ENCODE data around the gene GALNT2.

The GALNT2 gene

GRCh38 chr1:230149751-230150584 is 82.9 kb downstream of the GALNT2 start:
- Histone ChIP-seq H4K20me1 (ENCODE audit: insufficient read depth, low read length, poor library complexity, severe bottlenecking) (peaks cover 56% of the 10 kb centered on the region), H2AFZ (ENCODE audit: low read length) (no peak overlapping the region), H3K4me2 (ENCODE audit: low read depth, low read length, poor library complexity, severe bottlenecking) (no peak overlapping the region), H3K36me3 (ENCODE audit: insufficient read depth, low read length) (peaks cover 12% of the 10 kb centered on the region; the same call in 1 of the 2 replicates), H3K27me3 (ENCODE audit: insufficient read depth, low read length, poor library complexity, severe bottlenecking) (no peaks in the 10 kb centered on the region), H3K4me1 (ENCODE audit: insufficient read depth, low read length, poor library complexity, severe bottlenecking) (peaks cover 32% of the 10 kb centered on the region), H3K79me2 (ENCODE audit: insufficient read depth, low read length) (peaks cover 100% of the 10 kb centered on the region), H3K9me2 (replicated peaks; ENCODE audit: low read depth, low read length) (no peaks in the 10 kb centered on the region), H3K4me3 (ENCODE audit: low read length, poor library complexity, severe bottlenecking) (no peak overlapping the region), H3F3A (ENCODE audit: low read depth) (no peaks in the 10 kb centered on the region), H3K9ac (ENCODE audit: low read depth, low read length, poor library complexity, severe bottlenecking) (no peak overlapping the region), H3K9me3 (ENCODE audit: insufficient read depth, low read depth, low read length) (no peaks in the 10 kb centered on the region)
- TF ChIP-seq CTCF (conservative IDR thresholded peaks at IDR 0.05; ENCODE audit: low read length), result no peak
- TF ChIP-seq EZH2phosphoT487 (IDR thresholded peaks at IDR 0.05; ENCODE audit: borderline replicate concordance), result no peak

- Histone ChIP-seq H3K36me3 (ENCODE audit: insufficient read depth, low read length) (peaks cover 12% of the 10 kb centered on the region; the same call in 1 of the 2 replicates), H4K20me1 (ENCODE audit: insufficient read depth, low read length, poor library complexity, severe bottlenecking) (peaks cover 56% of the 10 kb centered on the region), H3K4me3 (ENCODE audit: low read length, poor library complexity, severe bottlenecking) (no peak overlapping the region), H3K79me2 (ENCODE audit: insufficient read depth, low read length) (peaks cover 100% of the 10 kb centered on the region), H2AFZ (ENCODE audit: low read length) (no peak overlapping the region), H3K9me3 (ENCODE audit: insufficient read depth, low read depth, low read length) (no peaks in the 10 kb centered on the region), H3F3A (ENCODE audit: low read depth) (no peaks in the 10 kb centered on the region), H3K9ac (ENCODE audit: low read depth, low read length, poor library complexity, severe bottlenecking) (no peak overlapping the region), H3K9me2 (replicated peaks; ENCODE audit: low read depth, low read length) (no peaks in the 10 kb centered on the region), H3K4me2 (ENCODE audit: low read depth, low read length, poor library complexity, severe bottlenecking) (no peak overlapping the region), H3K27me3 (ENCODE audit: insufficient read depth, low read length, poor library complexity, severe bottlenecking) (no peaks in the 10 kb centered on the region), H3K4me1 (ENCODE audit: insufficient read depth, low read length, poor library complexity, severe bottlenecking) (peaks cover 32% of the 10 kb centered on the region)
- TF ChIP-seq EZH2phosphoT487 (IDR thresholded peaks at IDR 0.05; ENCODE audit: borderline replicate concordance), result no peak
- no peak for TF ChIP-seq CTCF (conservative IDR thresholded peaks at IDR 0.05; ENCODE audit: low read length)
Observed at GRCh38 chr1:230150615-230151014, 83.6 kb downstream of the GALNT2 start.

- Histone ChIP-seq H3K9me3 (ENCODE audit: insufficient read depth, low read depth, low read length) (no peaks in the 10 kb centered on the region), H3K27me3 (ENCODE audit: insufficient read depth, low read length, poor library complexity, severe bottlenecking) (no peaks in the 10 kb centered on the region), H3F3A (ENCODE audit: low read depth) (no peaks in the 10 kb centered on the region), H3K36me3 (ENCODE audit: insufficient read depth, low read length) (peaks cover 12% of the 10 kb centered on the region; the same call in 1 of the 2 replicates), H3K4me1 (ENCODE audit: insufficient read depth, low read length, poor library complexity, severe bottlenecking) (peaks cover 34% of the 10 kb centered on the region), H4K20me1 (ENCODE audit: insufficient read depth, low read length, poor library complexity, severe bottlenecking) (peaks cover 49% of the 10 kb centered on the region), H2AFZ (ENCODE audit: low read length) (no peak overlapping the region), H3K79me2 (ENCODE audit: insufficient read depth, low read length) (peaks cover 100% of the 10 kb centered on the region), H3K4me2 (ENCODE audit: low read depth, low read length, poor library complexity, severe bottlenecking) (no peak overlapping the region), H3K4me3 (ENCODE audit: low read length, poor library complexity, severe bottlenecking) (no peak overlapping the region), H3K9ac (ENCODE audit: low read depth, low read length, poor library complexity, severe bottlenecking) (no peak overlapping the region), H3K9me2 (replicated peaks; ENCODE audit: low read depth, low read length) (no peaks in the 10 kb centered on the region)
- TF ChIP-seq EZH2phosphoT487 (IDR thresholded peaks at IDR 0.05; ENCODE audit: borderline replicate concordance), result no peak
- TF ChIP-seq CTCF (conservative IDR thresholded peaks at IDR 0.05; ENCODE audit: low read length), result no peak
Observed at GRCh38 chr1:230151924-230152468, 85.0 kb downstream of the GALNT2 start.
